ENCODE data around the gene NAP1L1.

Gene NAP1L1

DNA sequence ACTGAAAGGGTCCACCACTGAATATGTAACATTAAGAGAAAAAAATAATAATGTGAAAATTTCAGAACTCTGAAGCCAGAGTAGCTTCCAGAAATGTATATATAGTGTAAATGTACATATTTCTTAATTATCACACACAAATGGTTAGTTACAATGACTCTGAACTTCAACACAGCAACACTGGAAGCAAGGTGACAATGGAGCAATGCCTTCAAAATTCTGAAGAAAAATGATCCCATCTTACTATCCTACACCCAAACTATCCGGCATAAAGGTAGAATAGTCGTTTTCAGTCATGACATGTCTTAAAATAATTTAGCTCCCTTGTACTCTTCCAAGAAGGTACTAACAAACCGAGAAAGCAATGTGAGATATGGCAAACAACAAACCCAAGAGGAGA, 11.9 kb downstream of the NAP1L1 start:
- no peak for TF ChIP-seq EZH2 (IDR thresholded peaks at IDR 0.05; ENCODE audit: borderline replicate concordance, low read length)
- TF ChIP-seq, protein P1, sequence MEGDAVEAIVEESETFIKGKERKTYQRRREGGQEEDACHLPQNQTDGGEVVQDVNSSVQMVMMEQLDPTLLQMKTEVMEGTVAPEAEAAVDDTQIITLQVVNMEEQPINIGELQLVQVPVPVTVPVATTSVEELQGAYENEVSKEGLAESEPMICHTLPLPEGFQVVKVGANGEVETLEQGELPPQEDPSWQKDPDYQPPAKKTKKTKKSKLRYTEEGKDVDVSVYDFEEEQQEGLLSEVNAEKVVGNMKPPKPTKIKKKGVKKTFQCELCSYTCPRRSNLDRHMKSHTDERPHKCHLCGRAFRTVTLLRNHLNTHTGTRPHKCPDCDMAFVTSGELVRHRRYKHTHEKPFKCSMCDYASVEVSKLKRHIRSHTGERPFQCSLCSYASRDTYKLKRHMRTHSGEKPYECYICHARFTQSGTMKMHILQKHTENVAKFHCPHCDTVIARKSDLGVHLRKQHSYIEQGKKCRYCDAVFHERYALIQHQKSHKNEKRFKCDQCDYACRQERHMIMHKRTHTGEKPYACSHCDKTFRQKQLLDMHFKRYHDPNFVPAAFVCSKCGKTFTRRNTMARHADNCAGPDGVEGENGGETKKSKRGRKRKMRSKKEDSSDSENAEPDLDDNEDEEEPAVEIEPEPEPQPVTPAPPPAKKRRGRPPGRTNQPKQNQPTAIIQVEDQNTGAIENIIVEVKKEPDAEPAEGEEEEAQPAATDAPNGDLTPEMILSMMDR (IDR thresholded peaks at IDR 0.05; ENCODE audit: low read length): no peak

DNA sequence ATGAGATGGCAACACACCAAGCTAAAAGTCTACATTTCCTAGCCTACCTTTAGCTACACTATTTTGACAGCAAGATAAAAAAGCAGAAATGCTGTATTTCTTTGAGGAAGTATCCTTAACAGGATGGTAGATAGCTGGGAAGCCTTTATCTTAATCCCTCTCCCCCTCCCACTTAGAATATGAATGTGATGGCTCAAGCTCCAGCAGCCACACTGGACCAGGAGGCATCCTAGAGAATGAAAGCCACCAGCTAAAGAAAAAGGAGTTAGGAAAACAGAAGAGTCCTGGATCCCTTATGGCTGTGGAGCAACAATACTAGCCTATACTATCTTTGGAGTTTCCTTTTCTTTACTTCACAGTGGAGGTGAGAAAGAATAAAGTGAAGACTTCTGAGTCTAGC, 15.1 kb downstream of the NAP1L1 start:
- no peaks in the 10 kb centered on the region for H3K9me2 ChIP-seq (ENCODE audit: low read depth, low read length)
- H3K36me3 ChIP-seq (ENCODE audit: insufficient read depth, low read length): peaks cover 99% of the 10 kb centered on the region
- H3K9me3 ChIP-seq (ENCODE audit: low read length): peaks cover 13% of the 10 kb centered on the region
- no peak overlapping the region for H2AFZ ChIP-seq (ENCODE audit: low read length)
- no peak overlapping the region for H3K4me2 ChIP-seq (ENCODE audit: low read length)
- H3K79me2 ChIP-seq (ENCODE audit: insufficient read depth, low read length): peaks cover 98% of the 10 kb centered on the region
- no peak overlapping the region for H3K27ac ChIP-seq (ENCODE audit: low read depth, low read length, poor library complexity, severe bottlenecking)
- no peaks in the 10 kb centered on the region for H4K20me1 ChIP-seq (ENCODE audit: insufficient read depth, low read length)
- H3K9ac ChIP-seq (ENCODE audit: low read length): no peak overlapping the region
- no peak for TF ChIP-seq EZH2 (IDR thresholded peaks at IDR 0.05; ENCODE audit: borderline replicate concordance, low read length)
- TF ChIP-seq, protein P1 (IDR thresholded peaks at IDR 0.05; ENCODE audit: low read length): no peak
- H3K4me1 ChIP-seq (ENCODE audit: insufficient read depth, low read length, severe bottlenecking): no peaks in the 10 kb centered on the region
- H3F3A ChIP-seq (ENCODE audit: insufficient read depth, low read length): no peaks in the 10 kb centered on the region
- no peaks in the 10 kb centered on the region for H3K27me3 ChIP-seq (ENCODE audit: insufficient read depth, low read length)
- no peak overlapping the region for H3K4me3 ChIP-seq (ENCODE audit: low read depth, low read length, poor library complexity, severe bottlenecking)

More for the DNA sequence above, 11.9 kb downstream of the NAP1L1 start:
- H4K20me1 ChIP-seq (ENCODE audit: insufficient read depth, low read length): 0 out of 2 replicates have a peak, but pooled peaks cover 6% of the 10 kb centered on the region
- H3F3A ChIP-seq (ENCODE audit: insufficient read depth, low read length): no peaks in the 10 kb centered on the region
- no peak overlapping the region for H3K4me3 ChIP-seq (ENCODE audit: low read depth, low read length, poor library complexity, severe bottlenecking)
- no peaks in the 10 kb centered on the region for H3K4me1 ChIP-seq (ENCODE audit: insufficient read depth, low read length, severe bottlenecking)
- H3K27me3 ChIP-seq (ENCODE audit: insufficient read depth, low read length): no peaks in the 10 kb centered on the region
- peaks cover 82% of the 10 kb centered on the region for H3K36me3 ChIP-seq (ENCODE audit: insufficient read depth, low read length)
- H2AFZ ChIP-seq (ENCODE audit: low read length): no peak overlapping the region
- H3K9me3 ChIP-seq (ENCODE audit: low read length): no peaks in the 10 kb centered on the region
- peaks cover 99% of the 10 kb centered on the region for H3K79me2 ChIP-seq (ENCODE audit: insufficient read depth, low read length)
- no peak overlapping the region for H3K9ac ChIP-seq (ENCODE audit: low read length)
- H3K27ac ChIP-seq (ENCODE audit: low read depth, low read length, poor library complexity, severe bottlenecking): no peak overlapping the region
- H3K4me2 ChIP-seq (ENCODE audit: low read length): no peak overlapping the region
- H3K9me2 ChIP-seq (ENCODE audit: low read depth, low read length): no peaks in the 10 kb centered on the region

DNA sequence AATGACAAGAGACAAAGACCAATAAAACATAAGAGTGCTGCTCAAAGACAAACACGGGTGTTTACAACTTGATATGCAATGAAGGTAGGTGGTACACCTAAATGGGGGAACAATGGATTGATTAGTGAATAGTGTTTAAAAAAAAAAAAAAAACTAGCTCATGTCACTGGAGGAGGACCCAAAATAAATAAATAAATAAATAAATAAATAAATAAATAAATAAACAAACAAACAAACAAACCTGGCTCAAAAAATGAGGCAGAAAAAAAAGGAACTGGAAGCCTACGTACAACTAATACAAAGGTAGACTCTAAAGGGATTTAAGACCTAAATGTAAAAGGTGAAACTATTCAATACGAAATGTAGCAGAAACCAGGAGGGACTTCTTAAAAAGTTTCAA, 18.6 kb downstream of the NAP1L1 start:
- H2AFZ ChIP-seq (ENCODE audit: low read length): no peak overlapping the region
- no peak overlapping the region for H3K27ac ChIP-seq (ENCODE audit: low read depth, low read length, poor library complexity, severe bottlenecking)
- H3K4me3 ChIP-seq (ENCODE audit: low read depth, low read length, poor library complexity, severe bottlenecking): no peak overlapping the region
- H3K36me3 ChIP-seq (ENCODE audit: insufficient read depth, low read length): peaks cover 99% of the 10 kb centered on the region
- H4K20me1 ChIP-seq (ENCODE audit: insufficient read depth, low read length): no peaks in the 10 kb centered on the region
- H3F3A ChIP-seq (ENCODE audit: insufficient read depth, low read length): no peaks in the 10 kb centered on the region
- no peaks in the 10 kb centered on the region for H3K27me3 ChIP-seq (ENCODE audit: insufficient read depth, low read length)
- H3K4me2 ChIP-seq (ENCODE audit: low read length): no peak overlapping the region
- H3K9ac ChIP-seq (ENCODE audit: low read length): no peak overlapping the region
- no peaks in the 10 kb centered on the region for H3K4me1 ChIP-seq (ENCODE audit: insufficient read depth, low read length, severe bottlenecking)
- H3K79me2 ChIP-seq (ENCODE audit: insufficient read depth, low read length): peaks cover 91% of the 10 kb centered on the region
- H3K9me2 ChIP-seq (ENCODE audit: low read depth, low read length): no peaks in the 10 kb centered on the region
- TF ChIP-seq, protein P1 (IDR thresholded peaks at IDR 0.05; ENCODE audit: low read length): no peak
- no peak for TF ChIP-seq EZH2 (IDR thresholded peaks at IDR 0.05; ENCODE audit: borderline replicate concordance, low read length)
- H3K9me3 ChIP-seq (ENCODE audit: low read length): peaks cover 13% of the 10 kb centered on the region

Data from OCI-LY1 (cell line).